ENCODE data around the gene RNF10.
"Not testable (repeated sequence)": the region's sequence is repeated elsewhere in the genome, so short reads cannot be mapped to it uniquely, and the experiment has no call there.

RNF10 gene

DNA sequence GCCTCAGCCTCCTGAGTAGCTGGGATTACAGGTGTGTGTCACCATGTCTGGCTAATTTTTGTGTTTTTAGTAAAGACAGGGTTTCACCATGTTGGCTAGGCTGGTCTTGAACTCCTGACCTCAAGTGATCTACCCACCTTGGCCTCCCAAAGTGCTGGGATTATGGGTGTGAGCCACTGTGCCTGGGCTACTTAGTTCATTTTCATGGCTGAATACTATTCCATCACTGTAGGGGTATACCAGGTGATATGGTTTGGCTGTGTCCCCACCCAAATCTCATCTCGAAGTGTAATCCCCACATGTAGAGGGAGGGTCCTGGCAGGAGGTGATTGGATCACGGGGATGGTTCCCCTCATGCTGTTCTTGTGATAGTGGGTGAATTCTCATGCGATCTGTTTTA, 83.0 kb downstream of the RNF10 start:
- DNase-seq (ENCODE audit: low spot score): not testable (repeated sequence)

DNA sequence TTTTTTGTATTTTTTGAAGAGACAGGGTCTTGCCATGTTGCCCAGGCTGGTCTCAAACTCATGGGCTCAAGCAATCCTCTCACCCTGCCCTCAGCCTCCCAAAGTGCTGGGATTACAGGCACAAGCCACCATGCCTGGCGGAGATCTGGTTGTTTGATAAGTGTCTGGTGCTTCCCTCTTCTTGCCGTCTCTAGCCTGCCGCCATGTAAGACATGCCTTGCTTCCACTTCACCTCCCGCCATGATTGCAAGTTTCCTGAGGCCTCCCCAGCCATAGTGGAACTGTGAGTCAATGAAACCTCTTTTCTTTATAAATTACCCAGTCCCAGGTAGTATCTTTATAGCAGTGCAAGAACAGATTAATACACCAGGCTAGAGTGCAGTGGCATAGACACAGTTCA, 83.6 kb downstream of the RNF10 start:
- DNase-seq (ENCODE audit: low spot score): not testable (repeated sequence)

DNA sequence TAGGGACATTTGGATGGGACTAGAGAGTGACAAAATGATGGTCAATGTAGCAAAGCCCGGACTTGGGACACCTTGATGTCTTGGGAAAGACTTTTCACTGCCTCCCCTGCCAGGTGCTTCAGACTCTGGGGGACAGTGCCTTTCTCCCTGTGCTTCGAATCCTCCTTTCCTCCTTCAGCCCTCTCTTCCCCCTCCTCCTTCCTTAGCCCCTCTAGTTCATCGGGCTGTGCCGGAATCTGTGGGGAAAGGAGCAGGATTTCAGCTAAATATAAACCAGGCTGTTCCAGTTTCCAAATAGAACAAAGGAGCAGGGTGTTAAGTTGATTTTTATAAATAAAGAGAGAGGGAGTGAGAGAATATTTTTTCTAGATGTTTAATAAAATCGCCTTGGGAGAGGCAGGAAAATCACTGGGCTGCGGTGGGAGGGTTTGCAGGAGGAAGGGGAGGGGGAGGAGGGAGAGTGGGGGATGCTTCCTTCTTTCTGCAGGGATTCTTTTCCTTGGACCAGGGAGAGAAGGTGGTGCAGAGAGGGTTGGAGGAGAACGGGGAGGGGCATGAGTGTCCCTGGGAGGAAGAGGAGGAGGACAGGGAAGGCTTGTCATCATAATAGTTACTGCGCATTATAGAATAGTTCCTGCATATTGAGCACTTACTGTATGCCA, 84.9 kb downstream of the RNF10 start:
- DNase-seq (ENCODE audit: low spot score): no peak

DNA sequence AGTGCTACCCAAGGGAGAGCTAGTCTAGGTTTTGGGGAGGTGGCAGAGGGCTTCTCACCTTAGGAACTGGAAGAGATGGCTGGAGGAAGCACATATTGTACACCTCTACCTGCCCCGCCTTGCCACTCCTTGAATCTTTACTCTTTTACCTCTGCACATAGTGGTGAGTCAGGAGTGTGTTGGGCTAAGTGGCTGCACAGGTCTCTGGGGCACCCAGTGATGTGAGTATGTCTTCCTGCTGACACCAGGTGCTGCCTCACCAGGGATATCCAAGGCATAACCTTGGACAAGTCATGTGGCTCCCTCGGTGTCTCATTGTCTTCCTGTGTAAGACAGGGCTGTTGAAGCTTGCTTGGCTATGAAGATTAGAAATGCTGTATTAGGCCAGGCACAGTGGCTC, 86.5 kb downstream of the RNF10 start:
- DNase-seq (ENCODE audit: low spot score): no peak

DNA sequence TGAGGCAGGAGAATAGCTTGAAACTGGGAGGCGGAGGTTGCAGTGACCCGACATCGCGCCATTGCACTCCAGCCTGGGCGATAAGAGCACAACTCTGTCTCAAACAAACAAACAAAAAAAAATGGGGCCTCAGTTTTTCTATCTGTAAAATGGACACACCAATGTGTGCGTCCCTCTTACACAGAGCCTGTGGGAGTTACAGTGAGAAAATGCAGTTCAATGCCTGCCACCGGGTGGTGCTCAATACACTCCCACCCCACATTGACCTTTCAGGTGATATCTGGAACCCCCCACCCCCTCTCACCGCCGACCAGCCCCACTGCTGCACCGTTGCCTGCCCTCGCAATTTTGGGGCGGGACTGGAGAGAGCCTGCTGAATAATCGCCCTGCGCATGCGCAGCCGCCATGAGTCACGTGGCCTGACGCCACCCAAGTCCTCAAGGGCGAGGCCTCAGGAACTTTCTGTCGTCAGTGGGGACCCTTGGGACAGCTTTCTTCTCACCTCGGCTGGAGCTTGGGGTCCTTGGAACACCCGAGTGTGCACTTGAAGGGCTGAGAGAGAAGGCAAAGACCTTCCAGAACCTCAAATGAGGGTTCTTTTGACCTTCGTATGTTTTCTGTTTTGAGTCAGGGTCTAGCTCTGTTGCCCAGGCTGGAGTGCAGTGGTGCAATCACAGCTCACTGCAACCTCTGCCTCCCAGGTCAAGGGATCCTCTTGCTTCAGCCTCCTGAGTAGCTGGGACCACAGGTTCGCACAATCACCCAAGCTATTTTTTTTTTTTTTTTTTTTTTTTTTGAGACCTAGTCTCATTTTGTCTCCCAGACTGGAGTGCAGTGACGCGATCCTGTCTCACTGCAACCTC, 91.6 kb downstream of the RNF10 start:
- peak; percentile 21 for DNase-seq (ENCODE audit: low spot score)

All from CD4-positive, alpha-beta T cell treated with Interleukin-2 at 100 ng/mL for 4 hours (primary cell).